ENCODE results near the gene LTBP3. TPM values are rescaled to one million over a fixed set of nuclear protein-coding genes. Genes with fewer than 3 reads are reported as not detected.

LTBP3 gene
- total RNA-seq, 8 experiments from 2014 or later: 1.5 to 69.9 (median 25.5) TPM

DNA sequence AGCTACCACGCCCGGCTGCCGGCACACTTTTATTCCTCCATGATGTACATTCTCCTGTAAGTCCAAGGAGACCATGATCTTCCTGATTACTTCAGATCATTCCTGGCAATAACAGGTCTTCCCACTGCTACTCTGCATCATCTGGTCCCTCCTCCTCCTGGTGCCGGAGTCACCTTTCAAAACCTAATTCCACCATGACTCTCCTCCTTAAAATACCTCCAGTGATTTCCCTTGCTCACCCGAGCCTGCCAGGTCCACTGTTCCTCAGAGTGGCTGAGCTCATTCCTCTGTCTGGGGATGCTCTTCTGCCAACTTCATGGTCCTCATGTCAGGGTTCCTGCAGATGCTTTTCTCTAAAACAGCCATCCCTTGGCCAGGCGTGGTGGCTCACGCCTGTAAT lies 3.9 kb upstream of the LTBP3 start:
- Histone ChIP-seq H3K27ac (no peak overlapping the region), H3K4me1 (replicated peaks in 1 of 2) (peaks cover 21 to 37% of the 10 kb centered on the region in 2 donors), H3K4me3 (no peak overlapping the region)
- in situ Hi-C loops (cut with MboI; ENCODE audit: low pct_unique_long_range_greater_than_20kb in 2 of 9, low sequenced_read_pairs in 9 of 9, unreplicated experiment in 9 of 9): no loop called here
- ATAC-seq (replicated peaks in 6 of 8): no peak
- 27 to 100% (median 91%) methylated on average over 1 to 5 of the region's 7 CpGs; no CpG with 5 or more reads in 2 of the 10 experiments for WGBS, 10 experiments

DNA sequence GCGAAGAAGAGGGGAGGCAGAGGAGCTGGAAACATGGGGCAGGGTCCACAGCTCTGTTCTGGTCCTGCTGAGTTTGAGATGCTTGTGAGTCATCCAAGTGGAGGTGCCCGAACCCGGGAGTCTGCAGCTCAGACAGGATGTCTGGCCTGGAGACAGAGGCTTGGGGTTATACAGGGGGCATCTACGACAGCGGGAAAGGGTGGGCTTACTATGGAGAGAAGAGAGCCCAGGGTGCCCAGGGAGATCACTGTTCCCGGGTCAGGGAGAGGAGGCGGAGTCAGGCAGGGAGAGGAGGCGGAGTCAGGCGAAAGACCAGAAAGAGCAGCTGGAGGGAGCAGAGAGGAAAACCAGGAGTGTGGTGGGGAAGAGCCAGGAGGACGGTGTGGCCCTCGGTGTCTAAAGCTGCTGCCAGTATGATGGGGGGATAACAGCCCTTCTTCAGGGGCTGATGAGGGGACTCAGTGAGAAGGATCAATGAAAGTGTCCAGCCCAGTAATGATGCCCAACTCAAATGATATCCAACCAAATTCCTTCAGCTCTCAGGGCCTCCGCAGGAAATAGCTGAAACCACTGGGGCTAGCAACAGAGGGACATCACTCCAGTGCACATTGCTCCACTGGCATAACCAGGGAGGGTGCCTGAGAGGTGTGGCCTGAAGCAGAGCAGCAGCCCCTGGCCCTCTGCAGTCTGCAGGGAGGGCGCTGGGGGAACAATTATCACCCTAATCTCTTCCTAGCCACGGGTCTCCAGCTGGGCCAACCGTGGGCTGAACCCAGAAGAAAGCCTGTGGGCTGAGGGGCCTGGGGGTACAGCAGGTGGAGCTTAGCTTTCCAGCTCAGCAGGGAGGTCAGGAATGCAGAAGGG lies 2.6 kb upstream of the LTBP3 start:
- in situ Hi-C loops (cut with MboI; ENCODE audit: low pct_unique_long_range_greater_than_20kb in 2 of 9, low sequenced_read_pairs in 9 of 9, unreplicated experiment in 9 of 9): no loop called here
- 0 to 30% (median 8%) methylated on average over 1 to 6 of the region's 15 CpGs; no CpG with 5 or more reads in 4 of the 10 experiments for WGBS, 10 experiments
- no peak overlapping the region for H3K27ac ChIP-seq
- no peak overlapping the region for H3K4me3 ChIP-seq
- peak in 7 of 8 experiments; percentile 1 to 36 (median 14) for ATAC-seq (replicated peaks in 6 of 8)
- peaks cover 25 to 45% of the 10 kb centered on the region in 2 donors for H3K4me1 ChIP-seq (replicated peaks in 1 of 2)

DNA sequence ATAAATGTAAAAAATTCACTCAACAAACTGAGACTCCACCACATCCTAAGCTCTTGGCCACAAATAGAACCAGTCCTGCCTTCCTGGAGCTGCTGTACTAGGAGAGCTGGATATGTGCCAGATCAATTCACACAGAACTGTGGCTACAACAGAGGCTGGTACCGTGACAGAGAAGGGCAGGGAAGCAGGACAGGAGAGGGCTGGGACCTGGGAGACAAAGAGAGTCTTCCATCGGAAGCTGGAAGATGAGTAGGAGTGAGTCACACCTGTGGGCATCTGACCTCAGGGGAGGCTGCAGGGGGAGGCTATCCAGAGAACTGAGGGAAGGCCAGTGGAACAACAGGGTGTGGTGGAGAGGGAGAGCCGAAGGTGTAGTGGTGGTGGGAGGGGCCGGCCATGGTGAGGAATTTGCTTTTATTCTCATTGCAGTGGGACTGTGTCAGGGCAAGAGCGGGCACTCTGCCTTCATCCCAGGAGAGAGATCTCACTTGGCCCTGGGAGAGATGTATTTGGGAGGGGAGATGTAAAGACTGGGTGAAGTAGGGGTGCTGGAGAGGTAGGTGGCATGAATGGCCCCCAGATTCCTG lies 1.9 kb upstream of the LTBP3 start:
- peak in 4 of 8 experiments; percentile 0 to 10 (median 2) for ATAC-seq (replicated peaks in 6 of 8)
- Histone ChIP-seq H3K27ac (no peak overlapping the region), H3K4me1 (replicated peaks in 1 of 2) (peaks cover 32 to 53% of the 10 kb centered on the region in 2 donors), H3K4me3 (no peak overlapping the region)
- WGBS, 10 experiments: 0 to 71% (median 40%) methylated on average over 1 to 4 of the region's 5 CpGs; no CpG with 5 or more reads in 3 of the 10 experiments
- in situ Hi-C loops (cut with MboI; ENCODE audit: low pct_unique_long_range_greater_than_20kb in 2 of 9, low sequenced_read_pairs in 9 of 9, unreplicated experiment in 9 of 9): no loop called here

DNA sequence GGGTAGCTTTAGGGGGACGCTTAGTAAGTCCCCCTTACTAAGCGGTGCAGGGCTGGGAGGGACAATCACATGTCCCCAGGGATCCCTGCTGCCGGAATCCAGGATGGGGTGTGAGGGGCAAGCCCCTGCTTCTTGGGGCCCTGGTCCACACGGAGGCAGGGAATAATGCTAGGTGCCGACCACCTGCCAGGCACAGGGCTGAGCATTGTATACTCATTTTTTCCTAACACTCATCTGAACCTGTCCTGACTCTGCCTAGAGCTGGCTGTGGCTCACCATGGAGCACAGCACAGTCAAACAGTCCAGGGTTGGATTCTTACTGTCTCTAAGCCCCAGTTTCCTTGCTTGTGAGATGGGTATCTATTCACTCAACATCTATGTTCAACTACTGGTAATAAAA lies 1.4 kb upstream of the LTBP3 start:
- in situ Hi-C loops (cut with MboI; ENCODE audit: low pct_unique_long_range_greater_than_20kb in 2 of 9, low sequenced_read_pairs in 9 of 9, unreplicated experiment in 9 of 9): no loop called here
- ATAC-seq (replicated peaks in 6 of 8): no peak
- WGBS, 10 experiments: 15 to 100% (median 63%) methylated on average over 1 to 2 of the region's 5 CpGs; no CpG with 5 or more reads in 6 of the 10 experiments
- H3K4me1 ChIP-seq (replicated peaks in 1 of 2): peaks cover 37 to 58% of the 10 kb centered on the region in 2 donors
- H3K27ac ChIP-seq: no peak overlapping the region
- no peak overlapping the region for H3K4me3 ChIP-seq

DNA sequence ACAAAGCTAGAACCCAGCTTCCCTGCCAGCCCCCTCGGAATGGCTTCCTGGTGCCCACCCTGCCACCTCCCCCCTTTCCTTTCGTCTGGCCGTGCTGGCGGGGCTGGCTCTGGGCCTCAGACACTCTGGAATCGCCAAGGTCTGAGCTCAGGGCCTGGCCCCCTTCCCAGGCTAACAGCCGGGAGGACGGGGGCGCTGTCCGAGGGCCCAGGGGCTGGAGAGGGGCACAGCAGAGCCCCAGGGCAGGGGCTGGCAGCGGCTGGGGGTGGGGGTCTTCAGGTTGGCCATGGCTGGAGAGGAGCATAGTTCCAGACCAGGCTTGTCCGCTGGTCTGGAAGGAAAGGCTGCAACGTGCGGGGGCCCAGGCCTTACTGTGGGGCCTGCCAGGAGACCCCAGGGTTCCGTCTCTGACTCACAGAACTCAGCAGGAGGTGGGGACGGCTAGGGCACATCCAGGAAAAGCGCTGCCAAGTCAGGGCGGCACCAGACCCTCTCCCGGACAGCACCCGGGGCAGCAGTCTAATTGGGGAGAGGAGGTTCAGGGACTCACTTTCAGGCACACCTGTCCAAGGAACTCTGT lies 861 bp upstream of the LTBP3 start:
- Histone ChIP-seq H3K27ac (peak overlapping the region in 1 of 2 donors; percentile 79), H3K4me3 (peak overlapping the region in 2 of 5 donors; percentile 33 to 38), H3K4me1 (replicated peaks in 1 of 2) (peaks cover 39 to 63% of the 10 kb centered on the region in 2 donors)
- in situ Hi-C loops (cut with MboI; ENCODE audit: low pct_unique_long_range_greater_than_20kb in 2 of 9, low sequenced_read_pairs in 9 of 9, unreplicated experiment in 9 of 9): no loop called here
- 80% methylated on average over 1 of the region's 19 CpGs; no CpG with 5 or more reads in 9 of the 10 experiments for WGBS, 10 experiments
- peak in 1 of 8 experiments; percentile 3 for ATAC-seq (replicated peaks in 6 of 8)

DNA sequence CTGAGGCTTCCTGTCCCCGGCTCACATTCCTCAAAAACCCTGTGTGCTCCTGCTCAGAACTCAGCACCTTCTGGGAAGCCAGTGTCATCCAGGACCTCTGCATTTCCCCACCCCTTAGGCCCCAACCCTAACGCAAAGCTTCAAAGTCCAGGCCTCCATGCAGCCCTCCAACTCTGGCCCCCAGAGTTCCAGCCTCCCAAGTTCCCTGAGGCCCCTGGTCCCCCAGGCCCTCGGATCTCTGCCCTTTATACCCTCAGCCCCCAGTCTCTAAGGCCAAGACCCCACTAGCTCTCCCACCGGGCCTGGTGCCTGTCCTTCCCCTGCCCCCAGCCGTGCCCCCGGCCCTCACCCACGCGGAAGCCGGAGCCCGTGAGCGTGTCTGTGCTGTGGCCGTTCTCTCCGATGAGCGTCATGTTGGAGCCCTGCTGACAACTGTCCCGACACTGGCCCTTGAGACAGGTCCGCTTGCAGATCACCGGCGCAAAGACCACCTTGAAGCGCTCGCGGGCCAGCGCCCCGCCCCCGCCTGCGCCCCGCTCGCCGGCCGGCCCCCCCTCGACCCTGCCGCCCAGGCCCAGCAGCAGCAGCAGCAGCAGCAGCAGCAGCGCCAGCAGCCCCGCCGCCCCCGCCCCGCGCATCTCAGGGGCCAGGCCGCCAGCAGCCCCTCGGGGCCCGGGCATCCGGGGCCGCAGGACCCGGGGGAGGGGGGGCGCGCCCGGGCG lies 718 bp downstream of the LTBP3 start:
- ATAC-seq (replicated peaks in 6 of 8): peak; percentile 0 to 23 (median 15)
- peak overlapping the region in 1 of 2 donors; percentile 79 for H3K27ac ChIP-seq
- 63 to 100% (median 67%) methylated on average over 1 to 2 of the region's 47 CpGs; no CpG with 5 or more reads in 7 of the 10 experiments for WGBS, 10 experiments
- in situ Hi-C loops (cut with MboI; ENCODE audit: low pct_unique_long_range_greater_than_20kb in 2 of 9, low sequenced_read_pairs in 9 of 9, unreplicated experiment in 9 of 9): no loop called here
- peak overlapping the region; percentile 25 to 38 (median 33) for H3K4me3 ChIP-seq
- peaks cover 47 to 75% of the 10 kb centered on the region in 2 donors for H3K4me1 ChIP-seq (replicated peaks in 1 of 2)

DNA sequence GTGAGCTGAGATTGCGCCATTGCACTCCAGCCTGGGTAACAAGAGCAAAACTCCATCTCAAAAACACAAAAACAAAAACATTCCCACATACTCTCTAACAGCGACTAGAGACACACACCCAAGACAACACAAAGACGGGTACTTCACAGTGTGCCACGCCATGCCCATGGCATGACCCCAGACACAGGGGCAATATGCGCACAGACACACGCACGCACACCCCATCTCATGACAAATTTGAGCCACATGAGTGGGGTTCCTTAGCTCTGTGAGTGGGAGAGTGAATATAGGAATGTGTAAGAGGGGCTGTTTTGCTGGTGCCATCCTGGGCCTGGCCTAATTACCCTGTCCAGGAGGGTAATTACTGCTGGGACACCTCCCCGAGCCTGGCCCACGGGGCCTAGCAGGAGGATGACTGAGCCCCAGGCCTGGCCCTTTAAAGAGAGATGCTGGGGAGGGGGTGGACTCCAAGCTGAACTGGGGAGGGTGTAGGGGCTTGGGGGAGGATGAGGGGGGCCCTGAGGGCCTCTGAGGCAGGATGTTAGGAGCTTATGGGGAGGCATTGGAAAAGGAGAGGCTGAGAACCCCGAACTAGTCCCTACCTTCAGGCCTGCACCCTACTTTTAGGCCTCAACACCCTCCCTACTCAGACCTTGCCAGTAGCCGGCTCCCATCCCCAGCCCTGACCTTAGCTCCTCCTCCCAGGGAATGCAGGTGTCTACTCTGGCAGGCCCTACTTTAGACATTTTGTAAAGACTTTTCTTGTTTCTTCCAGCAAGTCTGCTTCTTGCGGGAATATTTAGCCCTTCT lies 1.5 kb downstream of the LTBP3 start:
- in situ Hi-C loops (cut with MboI; ENCODE audit: low pct_unique_long_range_greater_than_20kb in 2 of 9, low sequenced_read_pairs in 9 of 9, unreplicated experiment in 9 of 9): no loop called here
- Histone ChIP-seq H3K27ac (no peak overlapping the region), H3K4me1 (replicated peaks in 1 of 2) (peaks cover 47 to 75% of the 10 kb centered on the region in 2 donors), H3K4me3 (no peak overlapping the region)
- no peak for ATAC-seq (replicated peaks in 6 of 8)
- WGBS, 10 experiments: 80 to 100% (median 85%) methylated on average over 1 to 4 of the region's 12 CpGs; no CpG with 5 or more reads in 6 of the 10 experiments

DNA sequence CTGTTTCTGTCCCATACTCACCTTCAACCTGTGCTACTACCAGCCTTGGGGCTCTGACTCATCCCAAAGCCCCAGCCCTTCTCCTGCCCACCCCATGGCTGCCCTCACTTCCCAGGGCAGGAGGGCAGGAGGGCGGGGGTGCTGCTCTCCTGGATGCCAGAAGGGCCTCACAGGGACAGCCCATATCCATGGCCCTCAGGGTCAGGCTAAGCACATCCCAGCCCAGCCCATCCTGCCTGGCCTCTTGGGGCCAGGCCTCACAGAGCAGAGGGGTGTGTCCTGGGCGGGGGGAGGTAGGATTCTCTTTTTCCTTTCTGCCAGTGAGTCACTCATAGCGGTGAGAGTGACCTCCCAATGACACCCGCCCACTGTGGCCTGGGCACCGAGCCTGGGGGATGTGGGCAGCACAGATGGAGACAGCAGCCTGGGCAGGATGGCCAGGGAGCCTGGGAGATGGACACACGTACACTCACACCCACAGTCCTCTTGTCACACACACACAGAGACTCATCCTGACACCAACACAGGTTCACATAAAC lies 2.4 kb downstream of the LTBP3 start:
- peaks cover 40 to 66% of the 10 kb centered on the region in 2 donors for H3K4me1 ChIP-seq (replicated peaks in 1 of 2)
- in situ Hi-C loops (cut with MboI; ENCODE audit: low pct_unique_long_range_greater_than_20kb in 2 of 9, low sequenced_read_pairs in 9 of 9, unreplicated experiment in 9 of 9): no loop called here
- H3K4me3 ChIP-seq: no peak overlapping the region
- no peak overlapping the region for H3K27ac ChIP-seq
- peak; percentile 3 to 65 (median 30) for ATAC-seq (replicated peaks in 6 of 8)
- WGBS, 10 experiments: 0 to 40% (median 20%) methylated on average over 1 to 2 of the region's 6 CpGs; no CpG with 5 or more reads in 6 of the 10 experiments

DNA sequence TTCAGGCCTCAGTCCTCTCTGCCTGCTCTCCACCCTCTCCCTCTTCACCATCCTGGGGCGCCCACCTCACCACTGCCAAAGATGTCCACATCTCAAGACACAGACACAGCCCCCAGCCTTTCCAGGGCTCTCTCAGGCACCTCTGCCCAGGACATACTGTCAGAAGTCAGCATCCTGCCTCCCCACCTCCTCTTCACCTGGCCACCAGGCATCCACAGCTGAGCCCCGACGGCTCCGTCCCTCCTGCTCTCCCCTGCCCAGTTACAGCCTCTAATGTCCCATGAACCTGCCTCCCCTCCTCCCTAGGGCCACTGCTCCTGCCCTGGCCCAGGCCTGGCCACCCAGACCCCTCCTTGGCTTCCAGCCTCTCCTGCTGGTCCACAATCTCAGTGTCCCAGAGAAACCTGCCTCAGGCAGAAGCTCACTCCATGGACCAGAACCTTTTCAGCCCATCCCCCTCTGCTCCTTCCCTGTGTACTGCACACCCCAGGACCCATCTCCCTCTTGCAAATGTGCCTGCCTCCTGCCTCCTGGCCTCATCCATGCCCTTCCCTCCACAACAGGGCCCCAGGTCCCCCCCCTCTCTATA lies 3.2 kb downstream of the LTBP3 start:
- in situ Hi-C loops (cut with MboI; ENCODE audit: low pct_unique_long_range_greater_than_20kb in 2 of 9, low sequenced_read_pairs in 9 of 9, unreplicated experiment in 9 of 9): no loop called here
- 70 to 77% methylated on average over 3 to 4 of the region's 4 CpGs; no CpG with 5 or more reads in 8 of the 10 experiments for WGBS, 10 experiments
- Histone ChIP-seq H3K4me3 (no peak overlapping the region), H3K4me1 (replicated peaks in 1 of 2) (peaks cover 40 to 57% of the 10 kb centered on the region in 2 donors), H3K27ac (no peak overlapping the region)
- ATAC-seq (replicated peaks in 6 of 8): no peak

DNA sequence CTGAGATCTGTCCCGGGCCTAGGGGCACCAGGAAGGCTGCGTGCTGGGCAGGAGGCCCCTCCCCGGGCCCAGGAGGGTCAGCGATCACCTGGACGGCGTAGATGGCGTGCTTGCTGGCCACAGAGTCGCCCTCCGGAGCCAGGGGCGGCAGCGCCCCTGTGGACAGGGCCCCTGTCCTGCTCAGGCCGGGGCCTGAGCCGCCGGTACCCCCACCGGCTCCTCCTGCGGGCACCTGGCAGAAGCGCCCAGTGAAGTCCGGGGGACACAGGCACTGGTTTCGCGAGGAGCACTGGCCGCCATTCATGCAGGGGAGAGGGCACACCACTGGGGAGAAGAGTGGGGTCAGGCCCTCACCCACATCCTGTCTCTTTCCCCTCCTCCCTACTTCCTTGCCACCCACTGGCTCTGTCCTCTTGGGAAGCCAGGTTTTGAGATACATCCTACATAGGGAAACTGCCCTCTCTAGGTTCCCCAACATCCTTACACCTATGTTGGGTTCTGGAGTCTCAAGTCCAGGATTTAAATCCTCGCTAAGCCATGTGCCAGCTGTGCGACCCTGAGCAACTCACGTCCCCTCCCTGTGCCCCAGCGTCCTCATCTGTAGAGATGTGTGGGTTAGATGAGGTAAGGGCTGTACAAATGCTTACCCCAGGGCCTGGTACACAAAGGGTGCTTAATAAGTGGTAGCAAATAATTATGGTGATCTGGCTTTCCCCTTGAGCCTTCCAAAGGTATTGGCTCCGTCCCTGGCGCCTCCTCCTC lies 3.9 kb downstream of the LTBP3 start:
- in situ Hi-C loops (cut with MboI; ENCODE audit: low pct_unique_long_range_greater_than_20kb in 2 of 9, low sequenced_read_pairs in 9 of 9, unreplicated experiment in 9 of 9): no loop called here
- WGBS, 10 experiments: 90 to 100% (median 100%) methylated on average over 2 to 7 of the region's 27 CpGs; no CpG with 5 or more reads in 7 of the 10 experiments
- H3K4me3 ChIP-seq: no peak overlapping the region
- ATAC-seq (replicated peaks in 6 of 8): no peak
- H3K27ac ChIP-seq: peak overlapping the region in 1 of 2 donors; percentile 43
- peaks cover 40 to 53% of the 10 kb centered on the region in 2 donors for H3K4me1 ChIP-seq (replicated peaks in 1 of 2)
